ENCODE results near the gene TBCCD1. TPM values are rescaled to one million over a fixed set of nuclear protein-coding genes. Genes with fewer than 3 reads are reported as not detected.

The TBCCD1 gene
- total RNA-seq, 1 experiment from 2014 or later, result 14.5 TPM

DNA sequence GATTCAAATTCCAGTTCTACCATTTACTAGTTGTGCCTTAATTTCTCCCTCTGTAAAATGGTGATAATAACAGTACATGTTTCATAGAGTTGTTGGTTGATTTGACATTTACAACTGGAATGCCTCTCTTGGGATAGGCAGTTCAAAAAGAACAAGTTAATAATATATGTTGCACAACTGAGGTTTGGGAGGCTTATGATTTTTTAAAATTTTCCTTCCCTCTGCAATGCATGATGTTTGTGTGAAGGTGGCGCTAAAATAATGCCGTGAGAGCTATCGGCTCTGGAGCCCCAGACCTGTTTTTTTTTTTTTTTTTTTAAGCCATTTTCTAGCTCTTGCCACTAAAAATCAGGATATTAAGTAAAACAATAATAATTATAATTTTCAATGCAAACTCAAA is 22.0 kb upstream of the TBCCD1 start:
- no peak for DNase-seq (ENCODE audit: low read depth, low spot score)
- Histone ChIP-seq H3K36me3 (ENCODE audit: control insufficient read depth, insufficient read depth, low read length) (peaks cover 9% of the 10 kb centered on the region), H3K27me3 (ENCODE audit: control insufficient read depth, insufficient read depth, low read length) (no peaks in the 10 kb centered on the region), H3K9me3 (ENCODE audit: control insufficient read depth, insufficient read depth, low read depth, low read length) (no peaks in the 10 kb centered on the region), H3K4me1 (ENCODE audit: control insufficient read depth, insufficient read depth, low read length) (no peaks in the 10 kb centered on the region), H3K27ac (ENCODE audit: low read length) (no peak overlapping the region), H3K4me3 (ENCODE audit: low read depth in 2 of 2, low read length in 2 of 2) (no peak overlapping the region)
- BruUV-seq (replicated peaks), result no TSS peak
- ChIA-PET POLR2A (no interaction called here), CTCF (interaction anchor here (0.6 to 0.7 kb wide), 3 partner anchors 20 to 233 kb away, joined by 4 to 7 read pairs (median 5); no protein-coding TSS in a partner anchor)
- TF ChIP-seq, protein P1, sequence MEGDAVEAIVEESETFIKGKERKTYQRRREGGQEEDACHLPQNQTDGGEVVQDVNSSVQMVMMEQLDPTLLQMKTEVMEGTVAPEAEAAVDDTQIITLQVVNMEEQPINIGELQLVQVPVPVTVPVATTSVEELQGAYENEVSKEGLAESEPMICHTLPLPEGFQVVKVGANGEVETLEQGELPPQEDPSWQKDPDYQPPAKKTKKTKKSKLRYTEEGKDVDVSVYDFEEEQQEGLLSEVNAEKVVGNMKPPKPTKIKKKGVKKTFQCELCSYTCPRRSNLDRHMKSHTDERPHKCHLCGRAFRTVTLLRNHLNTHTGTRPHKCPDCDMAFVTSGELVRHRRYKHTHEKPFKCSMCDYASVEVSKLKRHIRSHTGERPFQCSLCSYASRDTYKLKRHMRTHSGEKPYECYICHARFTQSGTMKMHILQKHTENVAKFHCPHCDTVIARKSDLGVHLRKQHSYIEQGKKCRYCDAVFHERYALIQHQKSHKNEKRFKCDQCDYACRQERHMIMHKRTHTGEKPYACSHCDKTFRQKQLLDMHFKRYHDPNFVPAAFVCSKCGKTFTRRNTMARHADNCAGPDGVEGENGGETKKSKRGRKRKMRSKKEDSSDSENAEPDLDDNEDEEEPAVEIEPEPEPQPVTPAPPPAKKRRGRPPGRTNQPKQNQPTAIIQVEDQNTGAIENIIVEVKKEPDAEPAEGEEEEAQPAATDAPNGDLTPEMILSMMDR (IDR thresholded peaks at IDR 0.05), result no peak; the same call in 1 of the 2 replicates
- TF ChIP-seq, protein P2, sequence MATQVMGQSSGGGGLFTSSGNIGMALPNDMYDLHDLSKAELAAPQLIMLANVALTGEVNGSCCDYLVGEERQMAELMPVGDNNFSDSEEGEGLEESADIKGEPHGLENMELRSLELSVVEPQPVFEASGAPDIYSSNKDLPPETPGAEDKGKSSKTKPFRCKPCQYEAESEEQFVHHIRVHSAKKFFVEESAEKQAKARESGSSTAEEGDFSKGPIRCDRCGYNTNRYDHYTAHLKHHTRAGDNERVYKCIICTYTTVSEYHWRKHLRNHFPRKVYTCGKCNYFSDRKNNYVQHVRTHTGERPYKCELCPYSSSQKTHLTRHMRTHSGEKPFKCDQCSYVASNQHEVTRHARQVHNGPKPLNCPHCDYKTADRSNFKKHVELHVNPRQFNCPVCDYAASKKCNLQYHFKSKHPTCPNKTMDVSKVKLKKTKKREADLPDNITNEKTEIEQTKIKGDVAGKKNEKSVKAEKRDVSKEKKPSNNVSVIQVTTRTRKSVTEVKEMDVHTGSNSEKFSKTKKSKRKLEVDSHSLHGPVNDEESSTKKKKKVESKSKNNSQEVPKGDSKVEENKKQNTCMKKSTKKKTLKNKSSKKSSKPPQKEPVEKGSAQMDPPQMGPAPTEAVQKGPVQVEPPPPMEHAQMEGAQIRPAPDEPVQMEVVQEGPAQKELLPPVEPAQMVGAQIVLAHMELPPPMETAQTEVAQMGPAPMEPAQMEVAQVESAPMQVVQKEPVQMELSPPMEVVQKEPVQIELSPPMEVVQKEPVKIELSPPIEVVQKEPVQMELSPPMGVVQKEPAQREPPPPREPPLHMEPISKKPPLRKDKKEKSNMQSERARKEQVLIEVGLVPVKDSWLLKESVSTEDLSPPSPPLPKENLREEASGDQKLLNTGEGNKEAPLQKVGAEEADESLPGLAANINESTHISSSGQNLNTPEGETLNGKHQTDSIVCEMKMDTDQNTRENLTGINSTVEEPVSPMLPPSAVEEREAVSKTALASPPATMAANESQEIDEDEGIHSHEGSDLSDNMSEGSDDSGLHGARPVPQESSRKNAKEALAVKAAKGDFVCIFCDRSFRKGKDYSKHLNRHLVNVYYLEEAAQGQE (IDR thresholded peaks at IDR 0.05; ENCODE audit: insufficient read depth in 1 of 2, low read depth in 2 of 2, low read length in 1 of 2), result no peak
- TF ChIP-seq TCF7L2 (IDR thresholded peaks at IDR 0.05; ENCODE audit: low read depth, low read length) (no peak), POLR2AphosphoS5 (IDR thresholded peaks at IDR 0.05; ENCODE audit: low read depth, low read length) (no peak), SIN3A (IDR thresholded peaks at IDR 0.05; ENCODE audit: borderline replicate concordance, insufficient read depth, low read depth, low read length) (no peak)
- in situ Hi-C loops (cut with HindIII; ENCODE audit: low pct_unique_long_range_greater_than_20kb, low sequenced_read_pairs) (no loop called here), intact Hi-C loops (cut with micrococcal nuclease; ENCODE audit: unreplicated experiment) (no loop called here)
- ATAC-seq, result no peak

DNA sequence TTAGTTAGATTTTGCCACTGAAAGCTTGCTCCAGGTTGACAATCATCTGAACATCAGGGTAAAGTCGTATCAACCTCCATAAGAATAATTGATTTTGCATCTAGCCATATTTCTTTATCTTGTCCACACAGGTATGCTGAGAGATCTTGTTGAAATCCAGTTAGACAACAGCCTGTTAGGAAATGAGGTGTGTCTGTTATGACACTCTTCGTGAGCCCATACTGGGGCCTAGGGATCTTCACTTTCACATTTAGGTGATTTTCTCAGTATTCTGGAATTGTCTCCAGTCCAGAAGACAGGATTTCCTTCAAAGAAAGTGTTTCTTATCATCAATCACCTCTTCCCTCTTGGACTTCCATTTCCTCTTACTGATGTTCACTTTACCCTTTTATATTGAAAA is 21.5 kb upstream of the TBCCD1 start:
- Histone ChIP-seq H3K9me3 (ENCODE audit: control insufficient read depth, insufficient read depth, low read depth, low read length) (no peaks in the 10 kb centered on the region), H3K4me3 (ENCODE audit: low read depth in 2 of 2, low read length in 2 of 2) (no peak overlapping the region), H3K27ac (ENCODE audit: low read length) (no peak overlapping the region), H3K27me3 (ENCODE audit: control insufficient read depth, insufficient read depth, low read length) (no peaks in the 10 kb centered on the region), H3K36me3 (ENCODE audit: control insufficient read depth, insufficient read depth, low read length) (peaks cover 13% of the 10 kb centered on the region), H3K4me1 (ENCODE audit: control insufficient read depth, insufficient read depth, low read length) (no peaks in the 10 kb centered on the region)
- TF ChIP-seq, protein P1 (IDR thresholded peaks at IDR 0.05), result no peak
- TF ChIP-seq, protein P2 (IDR thresholded peaks at IDR 0.05; ENCODE audit: insufficient read depth in 1 of 2, low read depth in 2 of 2, low read length in 1 of 2), result no peak
- TF ChIP-seq POLR2AphosphoS5 (IDR thresholded peaks at IDR 0.05; ENCODE audit: low read depth, low read length) (no peak), SIN3A (IDR thresholded peaks at IDR 0.05; ENCODE audit: borderline replicate concordance, insufficient read depth, low read depth, low read length) (no peak), TCF7L2 (IDR thresholded peaks at IDR 0.05; ENCODE audit: low read depth, low read length) (no peak)
- CTCF ChIA-PET, result no interaction called here
- no TSS peak for BruUV-seq (replicated peaks)
- DNase-seq (ENCODE audit: low read depth, low spot score), result no peak
- no peak for ATAC-seq
- in situ Hi-C loops (cut with HindIII; ENCODE audit: low pct_unique_long_range_greater_than_20kb, low sequenced_read_pairs) (no loop called here), intact Hi-C loops (cut with micrococcal nuclease; ENCODE audit: unreplicated experiment) (no loop called here)
- POLR2A ChIA-PET, result no interaction called here

Measured in Panc1 (cell line).